Testis (tissue), 3 donors: ENCODE data around the gene ALK. TPM values are rescaled to one million over a fixed set of nuclear protein-coding genes. Genes with fewer than 3 reads are reported as not detected.

Source experiments
- DNase-seq: peaks from one replicate; pipeline ENCODE4 v3.0.0-alpha.2; 2019
- H3K27ac ChIP-seq, 2 donors: fragments of 200-600 bp; sonication (generic); one replicate each; pipeline ENCODE4 v1.5.1; 2019
- H3K27me3 ChIP-seq: fragments of 200-600 bp; sonication (generic); one replicate; pipeline ENCODE4 v1.5.1; 2019
- H3K36me3 ChIP-seq: fragments of 200-600 bp; sonication (generic); one replicate; pipeline ENCODE4 v1.5.1; 2017; ENCODE audit warnings: low read depth; ENCODE audit errors: missing control alignments
- H3K4me1 ChIP-seq: fragments of 200-600 bp; sonication (generic); one replicate; pipeline ENCODE4 v1.5.1; 2019
- H3K4me3 ChIP-seq, 2 donors: fragments of 200-600 bp; sonication (generic); one replicate each; pipeline ENCODE4 v1.5.1; 2017 to 2019
- H3K9me3 ChIP-seq: fragments of 200-600 bp; sonication (generic); one replicate; pipeline ENCODE4 v1.5.1; 2017
- POLR2A ChIP-seq: fragments of 450-650 bp; IDR thresholded peaks from one replicate; pipeline ENCODE4 v1.6.1; 2017; ENCODE audit warnings: antibody characterized with exemption, mild to moderate bottlenecking, moderate library complexity
- WGBS, 2 donors: methylation state at CpG; one replicate each; pipeline ENCODE4 v1.1.5; 2018; 5-methylcytosine and 5-hydroxymethylcytosine counted together
- intact Hi-C: fragments of 100-400 bp; cut with DNase I; formaldehyde crosslinking; loops from one replicate; pipeline ENCODE4 v1.15.1; 2023; ENCODE audit warnings: low total_unique reads
- polyA plus RNA-seq: library from polyadenylated mRNA; stranded (reverse); fragments of 350-450 nt; fragmentation: Illumina TruSeq; extraction: RNeasy Lipid Tissue Mini Kit (QIAGEN cat#74804); gene quantifications from one replicate; pipeline ENCODE4 v1.2.3, GENCODE V29; 2014; ENCODE audit warnings: low read depth, low replicate concordance; ENCODE audit not compliant: insufficient read depth
- total RNA-seq, 2 donors: library from RNA; depleted of rRNA; stranded (reverse); fragments of >200 nt; gene quantifications; one replicate each; pipeline ENCODE4 v1.2.3, GENCODE V29; 2016
- TF ChIP-seq, protein P1 (sequence below), 3 experiments: fragments of 450-650 bp in 2 of 3; fragments of 200-600 bp in 1 of 3; sonication (generic) in 1 of 3; IDR thresholded peaks; one replicate each; pipeline ENCODE4 v1.5.1; 2016 to 2019; ENCODE audit warnings: antibody characterized with exemption in 3 of 3, mild to moderate bottlenecking in 2 of 3, moderate library complexity in 1 of 3

ALK gene
- total and polyA plus RNA-seq, 3 donors from 2014 or later: 2.1 to 3.8 (median 3.8) TPM

DNA sequence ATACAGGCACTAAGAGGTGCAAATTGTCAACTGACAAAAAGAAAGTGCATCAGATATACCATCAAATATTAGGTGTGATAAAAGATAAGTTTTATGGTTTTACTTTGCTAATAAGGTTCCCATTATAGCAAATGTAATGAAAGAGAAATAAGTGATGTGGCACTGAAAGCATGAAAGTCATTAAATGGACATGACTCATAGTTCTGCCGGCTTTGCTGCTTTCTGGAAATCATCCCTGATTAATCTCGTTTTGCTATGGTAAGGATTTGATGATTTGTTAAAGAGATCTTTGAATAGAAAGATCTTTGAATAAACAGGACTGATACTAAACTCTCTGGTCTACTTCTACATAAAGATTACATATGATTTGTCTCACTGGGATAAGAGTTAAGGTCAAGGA lies 733.5 kb downstream of the ALK start:
- no peak overlapping the region for H3K4me3 ChIP-seq
- no peaks in the 10 kb centered on the region for H3K27me3 ChIP-seq
- no peaks in the 10 kb centered on the region for H3K36me3 ChIP-seq
- intact Hi-C loops: loop anchor here (10.0 kb wide), 1 partner anchor 223 kb away; no protein-coding TSS in a partner anchor
- no peak overlapping the region for H3K27ac ChIP-seq
- DNase-seq: no peak
- H3K9me3 ChIP-seq: no peaks in the 10 kb centered on the region
- TF ChIP-seq, protein P1, sequence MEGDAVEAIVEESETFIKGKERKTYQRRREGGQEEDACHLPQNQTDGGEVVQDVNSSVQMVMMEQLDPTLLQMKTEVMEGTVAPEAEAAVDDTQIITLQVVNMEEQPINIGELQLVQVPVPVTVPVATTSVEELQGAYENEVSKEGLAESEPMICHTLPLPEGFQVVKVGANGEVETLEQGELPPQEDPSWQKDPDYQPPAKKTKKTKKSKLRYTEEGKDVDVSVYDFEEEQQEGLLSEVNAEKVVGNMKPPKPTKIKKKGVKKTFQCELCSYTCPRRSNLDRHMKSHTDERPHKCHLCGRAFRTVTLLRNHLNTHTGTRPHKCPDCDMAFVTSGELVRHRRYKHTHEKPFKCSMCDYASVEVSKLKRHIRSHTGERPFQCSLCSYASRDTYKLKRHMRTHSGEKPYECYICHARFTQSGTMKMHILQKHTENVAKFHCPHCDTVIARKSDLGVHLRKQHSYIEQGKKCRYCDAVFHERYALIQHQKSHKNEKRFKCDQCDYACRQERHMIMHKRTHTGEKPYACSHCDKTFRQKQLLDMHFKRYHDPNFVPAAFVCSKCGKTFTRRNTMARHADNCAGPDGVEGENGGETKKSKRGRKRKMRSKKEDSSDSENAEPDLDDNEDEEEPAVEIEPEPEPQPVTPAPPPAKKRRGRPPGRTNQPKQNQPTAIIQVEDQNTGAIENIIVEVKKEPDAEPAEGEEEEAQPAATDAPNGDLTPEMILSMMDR (IDR thresholded peaks at IDR 0.05): no peak
- no peak for TF ChIP-seq POLR2A
- no peaks in the 10 kb centered on the region for H3K4me1 ChIP-seq
- 77 to 86% methylated on average over 2 of the region's 2 CpGs for WGBS, 2 donors

DNA sequence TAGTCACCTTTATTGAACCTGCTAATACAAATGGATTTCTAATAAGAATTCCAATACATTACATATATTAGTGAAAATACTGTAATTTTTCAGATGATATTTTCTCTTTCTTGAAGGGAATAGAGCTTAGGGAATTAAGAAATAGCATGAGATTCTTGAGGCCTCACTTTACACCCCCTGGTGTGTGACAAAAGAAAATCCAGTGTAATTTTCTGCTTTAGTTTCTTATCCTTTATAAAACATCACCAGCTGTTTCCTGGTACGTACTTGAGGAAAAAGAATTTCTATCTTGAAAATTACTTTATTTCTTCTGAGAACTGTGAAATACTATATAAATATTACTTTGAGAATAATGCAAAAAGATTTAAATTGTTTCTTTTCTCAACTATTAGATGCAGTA lies 734.6 kb downstream of the ALK start:
- WGBS, 2 donors: 93 to 97% methylated on average over 1 of the region's 1 CpG
- Histone ChIP-seq H3K27ac (no peak overlapping the region), H3K36me3 (no peaks in the 10 kb centered on the region), H3K4me3 (no peak overlapping the region), H3K9me3 (no peaks in the 10 kb centered on the region), H3K27me3 (no peaks in the 10 kb centered on the region), H3K4me1 (no peaks in the 10 kb centered on the region)
- TF ChIP-seq POLR2A: no peak
- TF ChIP-seq, protein P1 (IDR thresholded peaks at IDR 0.05): no peak
- intact Hi-C loops: loop anchor here (10.0 kb wide), 1 partner anchor 222 kb away; no protein-coding TSS in a partner anchor
- no peak for DNase-seq

DNA sequence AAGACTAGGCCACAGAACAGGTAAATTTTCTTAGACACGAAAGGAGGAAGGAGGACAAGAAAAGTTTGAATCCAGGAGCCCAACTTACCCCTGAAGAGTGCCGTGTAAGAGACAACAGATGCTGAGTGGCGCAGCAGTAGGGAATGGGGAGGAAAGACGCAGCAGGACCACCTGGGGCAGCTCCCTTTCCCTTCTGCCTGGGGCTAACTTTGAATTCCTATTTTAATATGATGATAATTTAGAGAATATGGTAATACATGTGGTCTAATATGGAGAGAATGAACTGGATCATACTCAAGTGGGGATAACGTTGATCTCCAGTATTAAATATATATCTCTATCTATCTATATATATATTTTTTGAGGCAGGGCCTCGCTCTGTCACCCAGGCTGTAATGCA lies 736.9 kb downstream of the ALK start:
- Histone ChIP-seq H3K27me3 (no peaks in the 10 kb centered on the region), H3K36me3 (no peaks in the 10 kb centered on the region), H3K4me3 (no peak overlapping the region), H3K9me3 (no peaks in the 10 kb centered on the region), H3K4me1 (no peaks in the 10 kb centered on the region), H3K27ac (no peak overlapping the region)
- DNase-seq: no peak
- no peak for TF ChIP-seq POLR2A
- TF ChIP-seq, protein P1 (IDR thresholded peaks at IDR 0.05): no peak
- intact Hi-C loops: loop anchor here (10.0 kb wide), 1 partner anchor 220 kb away; no protein-coding TSS in a partner anchor
- 91% methylated on average over 6 of the region's 6 CpGs for WGBS, 2 donors

- Histone ChIP-seq H3K27me3 (no peaks in the 10 kb centered on the region), H3K9me3 (no peaks in the 10 kb centered on the region), H3K4me3 (no peak overlapping the region), H3K36me3 (no peaks in the 10 kb centered on the region), H3K27ac (no peak overlapping the region), H3K4me1 (no peaks in the 10 kb centered on the region)
- intact Hi-C loops: loop anchor here (10.0 kb wide), 1 partner anchor 218 kb away; no protein-coding TSS in a partner anchor
- TF ChIP-seq POLR2A: no peak
- TF ChIP-seq, protein P1 (IDR thresholded peaks at IDR 0.05): no peak
- no peak for DNase-seq
Observed at GRCh38 chr2:29182920-29183319, 738.5 kb downstream of the ALK start.

DNA sequence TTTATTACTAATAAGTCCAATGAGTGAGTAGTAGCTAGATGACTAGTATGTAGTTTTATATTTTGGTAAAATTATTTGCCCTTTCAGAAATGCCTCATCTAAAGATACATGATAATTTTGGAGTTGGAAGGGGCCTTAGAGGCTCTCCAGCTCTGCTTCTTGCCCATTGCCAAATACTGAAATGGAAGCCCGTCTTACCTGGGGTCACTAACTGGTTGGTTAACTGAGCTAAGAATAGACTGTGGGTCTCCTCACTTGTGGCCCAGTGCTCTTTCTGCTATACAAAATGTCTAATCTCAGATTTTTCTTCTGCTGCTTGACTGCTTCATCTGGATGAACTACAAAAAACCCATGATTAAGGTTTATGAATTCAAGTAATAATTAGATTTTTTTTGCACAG lies 739.1 kb downstream of the ALK start:
- WGBS, 2 donors: 62 to 96% methylated on average over 1 of the region's 1 CpG
- intact Hi-C loops: loop anchor here (10.0 kb wide), 1 partner anchor 218 kb away; no protein-coding TSS in a partner anchor
- no peaks in the 10 kb centered on the region for H3K27me3 ChIP-seq
- no peak for TF ChIP-seq POLR2A
- TF ChIP-seq, protein P1 (IDR thresholded peaks at IDR 0.05): no peak
- H3K4me1 ChIP-seq: no peaks in the 10 kb centered on the region
- H3K4me3 ChIP-seq: no peak overlapping the region
- no peak for DNase-seq
- no peaks in the 10 kb centered on the region for H3K9me3 ChIP-seq
- H3K36me3 ChIP-seq: no peaks in the 10 kb centered on the region
- H3K27ac ChIP-seq: no peak overlapping the region
